Activated CD4-positive, alpha-beta T cell treated with anti-CD3 and anti-CD28 coated beads, Interleukin-2, Interleukin-4, amounts not matched to agents 100 ng/mL and 50 ng/mL, durations not matched to agents 16 hours and 8 hours (primary cell): ENCODE data around the gene TMEM87B.

Source experiments
- DNase-seq: peaks from one replicate; pipeline ENCODE4 v3.0.0-alpha.2; 2020; ENCODE audit warnings: low spot score

Gene TMEM87B

DNA sequence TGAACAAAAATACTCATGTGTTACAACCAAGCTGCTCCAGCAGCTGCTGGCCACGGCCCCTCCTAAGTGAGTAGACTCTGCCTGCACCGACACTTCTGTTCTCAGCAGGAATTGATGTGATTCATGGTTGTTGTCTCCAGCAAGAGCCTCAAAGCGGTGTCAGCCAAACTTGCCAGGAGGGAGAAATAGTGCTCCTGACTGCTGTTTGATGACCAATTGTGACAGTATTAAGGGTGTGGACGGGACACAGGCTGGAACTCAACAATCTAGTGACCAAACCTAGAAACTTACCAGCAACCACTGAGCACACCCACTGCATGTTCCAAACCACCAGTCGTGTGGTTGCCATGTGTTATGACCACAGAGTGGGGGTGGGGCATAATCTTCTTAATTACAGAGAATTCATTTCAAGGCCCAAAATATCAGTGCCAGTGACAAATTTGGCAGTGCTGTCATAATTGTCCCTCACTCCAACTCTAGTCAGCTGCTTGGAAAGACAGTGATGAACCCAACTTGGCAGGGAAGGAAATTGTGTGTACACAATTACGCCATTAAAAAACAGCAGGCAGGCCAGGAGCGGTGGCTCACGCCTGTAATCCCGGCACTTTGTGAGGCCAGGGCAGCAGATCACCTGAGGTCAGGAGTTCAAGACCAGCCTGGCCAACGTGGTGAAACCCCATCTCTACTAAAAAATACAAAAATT, 113.5 kb downstream of the TMEM87B start:
- DNase-seq: no peak
